ENCODE measurements around the gene COMT. TPM values are rescaled to one million over a fixed set of nuclear protein-coding genes. Genes with fewer than 3 reads are reported as not detected.

Gene COMT
- total RNA-seq, 2 donors from 2014 or later = 53.4 to 133 TPM

DNA sequence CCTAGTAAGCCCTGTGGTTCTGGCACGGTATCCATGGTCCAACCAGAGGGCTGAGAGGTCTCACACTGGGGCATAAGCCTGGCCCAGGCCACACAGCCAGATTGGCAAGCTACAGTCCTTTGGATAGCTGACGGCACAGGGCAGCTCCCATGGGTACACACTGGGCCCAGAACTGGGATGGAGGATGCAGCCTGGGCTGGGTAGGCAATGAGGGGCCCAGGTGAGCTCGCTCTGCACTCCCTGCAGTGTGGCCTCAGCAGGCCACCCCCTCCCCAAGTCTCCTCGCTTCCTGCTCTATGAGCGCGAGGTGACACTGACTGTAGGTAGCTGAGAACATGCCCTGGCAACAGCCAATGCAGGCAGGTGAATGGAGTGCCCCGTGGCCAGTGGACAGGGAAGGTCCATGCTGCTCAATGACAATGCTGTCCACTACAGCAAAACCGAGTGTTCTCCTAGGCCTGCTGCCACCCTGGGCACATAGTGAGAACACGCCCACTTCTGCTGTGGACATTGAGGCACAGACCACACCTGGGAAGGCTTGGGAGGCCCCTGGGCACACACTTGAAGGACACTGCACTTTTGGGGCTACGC is 71.3 kb downstream of the COMT start:
- Mint-ChIP-seq H3K27me3 (peaks cover 4% of the 10 kb centered on the region), H3K36me3 (ENCODE audit: low read depth) (no peaks in the 10 kb centered on the region), H3K27ac (no peak overlapping the region), H3K4me3 (no peak overlapping the region), H3K4me1 (no peaks in the 10 kb centered on the region), H3K9me3 (no peaks in the 10 kb centered on the region)
- ATAC-seq (replicated peaks) = no peak

DNA sequence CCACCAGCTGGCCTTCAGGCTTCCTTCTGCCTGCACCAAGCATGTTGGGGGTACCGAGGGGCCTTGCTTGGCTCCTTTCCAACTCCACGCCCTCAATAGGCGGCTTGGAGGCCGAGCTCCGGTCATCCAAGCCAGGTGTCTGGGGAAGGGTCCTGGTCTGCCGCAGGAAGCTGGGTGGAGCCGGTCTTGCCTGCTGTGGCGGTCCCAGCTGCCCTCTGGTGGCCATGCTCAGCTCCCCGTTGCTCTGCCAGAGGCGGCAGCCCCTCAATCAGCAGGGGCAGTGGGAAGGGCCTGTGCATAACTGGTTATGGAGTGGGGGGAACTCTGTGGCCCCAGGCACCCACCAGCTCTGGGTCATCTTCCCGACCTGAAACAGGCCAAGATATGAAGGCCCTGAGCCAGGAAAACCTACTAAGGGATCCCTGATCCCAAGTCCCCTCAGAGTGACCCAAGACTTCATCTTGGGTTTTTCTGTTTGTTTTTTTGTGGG is 71.9 kb downstream of the COMT start:
- Mint-ChIP-seq H3K27me3 (peaks cover 4% of the 10 kb centered on the region), H3K36me3 (ENCODE audit: low read depth) (no peaks in the 10 kb centered on the region), H3K4me1 (no peaks in the 10 kb centered on the region), H3K4me3 (no peak overlapping the region), H3K27ac (no peak overlapping the region), H3K9me3 (no peaks in the 10 kb centered on the region)
- ATAC-seq (replicated peaks) = no peak

DNA sequence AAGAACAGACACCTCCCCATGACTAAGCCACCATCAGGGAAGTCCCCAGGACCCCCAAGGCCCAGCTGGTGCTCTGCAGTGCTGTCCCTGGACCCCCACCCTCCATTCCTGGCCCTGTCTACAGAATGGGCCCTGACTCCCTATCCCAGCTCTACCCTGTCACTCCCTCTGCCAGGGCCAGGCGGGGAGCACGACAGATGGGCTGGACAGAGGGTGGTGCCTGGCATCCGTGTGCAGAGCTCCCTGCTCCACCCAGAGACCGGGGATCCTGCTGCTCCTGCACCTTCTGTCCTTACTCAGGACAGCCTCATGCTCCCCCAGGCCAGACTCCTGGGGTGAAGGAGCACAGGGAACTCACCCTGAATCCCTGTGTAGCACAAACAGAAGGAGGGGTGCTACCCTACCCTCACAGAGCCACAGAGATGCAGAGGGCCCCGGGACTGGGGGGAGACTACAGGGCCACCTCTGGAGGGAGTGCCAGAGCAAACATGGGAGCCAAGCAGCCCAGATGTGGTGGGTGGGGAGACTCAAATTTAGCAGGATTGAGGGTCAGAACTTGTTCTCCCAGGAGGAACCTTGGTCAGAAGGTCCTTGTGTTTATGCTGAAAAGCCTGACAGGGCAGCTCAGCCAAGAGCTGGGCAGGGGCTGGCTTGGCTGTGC is 73.1 kb downstream of the COMT start:
- Mint-ChIP-seq H3K27ac (no peak overlapping the region), H3K4me3 (peak overlapping the region; percentile 58), H3K9me3 (no peaks in the 10 kb centered on the region), H3K36me3 (ENCODE audit: low read depth) (no peaks in the 10 kb centered on the region), H3K4me1 (no peaks in the 10 kb centered on the region), H3K27me3 (peaks cover 4% of the 10 kb centered on the region)
- no peak for ATAC-seq (replicated peaks)

DNA sequence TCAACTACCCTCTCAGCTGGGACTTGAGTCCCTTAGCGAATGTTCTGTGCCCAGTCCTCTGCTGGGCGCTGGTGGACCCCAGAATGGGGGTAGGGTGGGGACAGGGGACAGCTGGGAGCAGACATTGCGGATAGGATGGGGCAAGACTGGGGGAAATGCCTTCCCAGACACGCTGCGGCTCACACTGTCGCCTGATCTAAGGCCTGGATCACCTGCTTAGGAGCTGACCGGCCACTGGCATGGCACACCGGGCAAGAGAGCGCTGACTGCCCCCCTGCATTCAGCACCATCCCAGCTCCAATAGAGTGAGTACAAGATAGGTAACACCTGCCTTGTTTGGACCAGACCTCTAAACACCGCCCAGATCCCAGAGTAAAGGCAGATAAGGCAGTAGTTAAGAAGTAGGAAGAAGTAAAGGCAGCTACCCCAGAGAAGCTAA is 73.6 kb downstream of the COMT start:
- Mint-ChIP-seq H3K27ac (no peak overlapping the region), H3K4me1 (no peaks in the 10 kb centered on the region), H3K36me3 (ENCODE audit: low read depth) (no peaks in the 10 kb centered on the region), H3K4me3 (peak overlapping the region; percentile 58), H3K27me3 (peaks cover 4% of the 10 kb centered on the region), H3K9me3 (no peaks in the 10 kb centered on the region)
- ATAC-seq (replicated peaks) = no peak

DNA sequence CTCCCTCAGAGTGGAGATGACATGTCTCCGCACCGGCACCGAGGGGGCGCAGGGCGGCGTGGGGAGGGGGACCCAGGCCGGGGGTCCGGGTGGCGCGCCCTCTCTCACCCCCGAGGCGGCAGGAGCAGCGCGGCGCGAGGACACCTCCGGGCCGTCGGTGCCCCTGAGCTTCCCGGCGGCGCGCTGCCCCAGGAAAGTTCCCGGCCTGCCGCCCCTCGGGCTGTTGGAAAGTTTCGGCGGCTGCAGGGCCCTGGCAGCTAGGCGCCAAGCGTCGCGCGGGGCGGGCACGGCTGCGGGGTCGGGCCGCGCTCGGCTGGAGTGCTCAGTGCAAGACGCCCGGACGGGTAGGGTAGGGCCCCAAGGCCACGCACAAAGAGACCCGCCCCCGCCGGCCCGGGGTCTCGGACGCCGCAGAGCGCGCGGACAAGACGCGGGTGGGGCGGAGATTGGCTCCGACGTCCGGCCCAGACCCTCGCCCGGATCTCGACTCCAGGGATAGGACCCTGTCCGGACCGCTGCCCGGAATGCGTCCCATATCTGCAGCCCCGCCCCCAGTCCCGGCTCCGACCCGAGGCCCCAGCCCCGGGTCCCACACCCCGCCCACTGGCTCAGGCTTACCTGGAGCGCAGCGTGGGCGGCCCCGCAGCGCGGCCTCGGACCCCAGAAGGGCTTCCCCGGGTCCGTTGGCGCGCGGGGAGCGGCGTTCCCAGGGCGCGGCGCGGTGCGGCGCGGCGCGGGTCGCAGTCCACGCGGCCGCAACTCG is 74.6 kb downstream of the COMT start:
- H3K27ac Mint-ChIP-seq = no peak overlapping the region
- peaks cover 4% of the 10 kb centered on the region for H3K27me3 Mint-ChIP-seq
- ATAC-seq (replicated peaks) = no peak
- H3K4me1 Mint-ChIP-seq = no peaks in the 10 kb centered on the region
- no peaks in the 10 kb centered on the region for H3K36me3 Mint-ChIP-seq (ENCODE audit: low read depth)
- peak overlapping the region; percentile 75 for H3K4me3 Mint-ChIP-seq
- no peaks in the 10 kb centered on the region for H3K9me3 Mint-ChIP-seq

DNA sequence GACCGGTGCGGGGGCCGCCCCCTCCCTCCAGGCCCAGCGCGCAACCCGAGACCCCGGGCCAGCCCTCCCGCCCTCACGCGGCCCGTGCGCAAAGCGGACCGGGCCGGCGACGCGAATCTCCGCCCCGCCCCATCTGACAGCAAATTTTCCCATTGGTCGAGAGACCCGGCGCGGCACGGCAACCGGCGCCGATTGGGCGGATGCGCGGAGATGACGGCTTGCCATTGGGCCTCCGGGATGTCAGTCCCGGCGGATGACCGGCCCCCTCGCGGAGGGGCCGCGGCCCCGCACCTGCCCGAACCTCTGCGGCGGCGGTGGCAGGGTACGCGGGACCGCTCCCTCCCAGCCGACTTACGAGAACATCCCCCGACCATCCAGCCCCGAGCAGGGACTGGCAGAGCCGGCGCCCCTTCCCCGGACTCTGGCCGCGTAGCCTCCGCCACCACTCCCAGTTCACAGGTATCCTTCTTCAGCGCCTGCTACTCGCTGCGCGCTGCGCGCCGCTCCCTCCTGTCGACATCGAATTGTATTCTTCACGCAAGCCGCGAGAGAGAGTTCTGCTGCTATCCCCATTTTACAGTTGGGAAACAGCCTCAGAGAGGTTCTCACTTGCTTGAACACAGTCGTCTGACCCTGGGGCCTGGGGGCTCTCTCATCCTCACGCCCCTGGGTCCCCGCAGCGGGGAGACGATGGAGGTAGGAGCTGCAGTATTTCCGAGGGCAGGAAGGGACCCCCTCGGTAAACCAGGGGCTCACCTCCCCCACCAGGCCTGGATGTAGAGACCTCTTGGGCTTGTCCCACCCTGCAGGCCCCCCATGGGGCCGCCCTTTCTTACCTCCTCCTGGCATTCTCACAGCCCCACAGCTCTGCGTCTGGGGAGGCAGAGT is 75.4 kb downstream of the COMT start, which contains the start of gene ARVCF:
Gene ARVCF (minus strand): TSS at position 90 of the 888 bp plus-strand sequence. CDS start 26,029 bp downstream, outside the sequence.
- Mint-ChIP-seq H3K27ac (no peak within 1 kb of the TSS), H3K27me3 (peaks cover 4% of the 10 kb centered on the region)

DNA sequence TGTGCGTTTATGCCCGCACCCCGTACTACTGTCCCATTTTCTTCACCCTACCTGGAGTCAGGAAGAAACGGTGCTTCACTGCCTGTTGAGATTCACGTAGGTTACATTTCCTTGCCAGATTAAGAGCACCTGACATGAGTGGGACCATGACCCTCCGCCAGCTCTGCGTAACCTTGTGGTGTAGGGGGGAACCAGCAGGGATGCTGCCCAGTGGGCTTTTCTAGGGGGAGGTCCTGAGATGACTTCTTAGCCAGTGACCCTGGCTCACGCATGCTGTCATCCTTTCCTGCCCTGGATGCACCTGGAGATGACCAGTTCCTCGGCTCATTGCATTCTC is 76.0 kb downstream of the COMT start:
- no peak overlapping the region for H3K27ac Mint-ChIP-seq
- peaks cover 4% of the 10 kb centered on the region for H3K27me3 Mint-ChIP-seq
- peaks cover 8% of the 10 kb centered on the region for H3K4me1 Mint-ChIP-seq
- no peaks in the 10 kb centered on the region for H3K36me3 Mint-ChIP-seq (ENCODE audit: low read depth)
- ATAC-seq (replicated peaks) = no peak
- H3K9me3 Mint-ChIP-seq = no peaks in the 10 kb centered on the region
- peak overlapping the region; percentile 75 for H3K4me3 Mint-ChIP-seq

More for the DNA sequence above, 75.4 kb downstream of the COMT start, which contains the start of gene ARVCF:
- peak within 1 kb of the TSS; percentile 75 for H3K4me3 Mint-ChIP-seq
- ATAC-seq (replicated peaks) = peak; percentile 66
- H3K9me3 Mint-ChIP-seq = no peaks in the 10 kb centered on the region
- peaks cover 3% of the 10 kb centered on the region for H3K4me1 Mint-ChIP-seq
- H3K36me3 Mint-ChIP-seq (ENCODE audit: low read depth) = no peaks in the 10 kb centered on the region

DNA sequence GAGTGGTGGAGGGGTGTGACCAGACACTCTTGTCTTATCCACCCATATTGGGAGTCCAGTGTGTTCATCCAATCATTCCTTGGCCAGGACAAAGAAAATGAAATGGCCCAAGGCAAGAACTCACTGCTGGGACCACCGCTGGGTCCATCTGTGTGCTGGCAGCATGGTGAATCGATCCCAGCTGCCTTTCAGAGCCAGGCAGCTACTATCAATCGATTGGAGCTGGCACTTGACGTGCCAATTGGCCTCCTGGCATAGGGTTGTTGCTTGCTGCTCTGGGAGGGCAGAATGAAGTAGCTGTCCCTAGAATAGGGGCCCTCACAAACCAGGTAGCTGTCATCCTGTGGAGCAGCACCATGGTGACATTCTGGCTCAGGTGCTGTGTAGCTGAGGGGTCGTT is 76.4 kb downstream of the COMT start:
- H3K4me3 Mint-ChIP-seq = peak overlapping the region; percentile 75
- H3K36me3 Mint-ChIP-seq (ENCODE audit: low read depth) = no peaks in the 10 kb centered on the region
- H3K4me1 Mint-ChIP-seq = peaks cover 8% of the 10 kb centered on the region
- no peak for ATAC-seq (replicated peaks)
- no peak overlapping the region for H3K27ac Mint-ChIP-seq
- H3K27me3 Mint-ChIP-seq = peaks cover 4% of the 10 kb centered on the region
- no peaks in the 10 kb centered on the region for H3K9me3 Mint-ChIP-seq

Other genes with a start within 250 kb of the COMT start
- gene SEPTIN5, start 227.3 kb upstream of the COMT start, total RNA-seq = under 1 TPM; 0.41 to 0.42 TPM
- gene GP1BB, start 218.2 kb upstream of the COMT start, total RNA-seq = not detected
- not detected for gene TBX1, start 181.0 kb upstream of the COMT start, total RNA-seq
- 10 to 100 TPM; 10.8 to 14.4 TPM for gene GNB1L, start 86.9 kb upstream of the COMT start, total RNA-seq
- 10 to 100 TPM; 13.0 to 16.4 TPM for gene RTL10, start 86.9 kb upstream of the COMT start, total RNA-seq
- gene TXNRD2, start within 50 bp of the COMT start, total RNA-seq = 10 to 100 TPM; 14.1 to 21.4 TPM
- 1 to 10 TPM; 1.0 to 1.2 TPM for gene ARVCF, start 75.1 kb downstream of the COMT start, total RNA-seq
- gene TANGO2, start 79.3 kb downstream of the COMT start, total RNA-seq = 10 to 100 TPM; 19.3 to 28.2 TPM
- 10 to 100 TPM; 42.8 to 43.2 TPM for gene DGCR8, start 138.5 kb downstream of the COMT start, total RNA-seq
- gene RANBP1, start 174.3 kb downstream of the COMT start, total RNA-seq = 100 to 1,000 TPM; 187 to 421 TPM
- gene TRMT2A, start 175.5 kb downstream of the COMT start, total RNA-seq = 100 to 1,000 TPM in 1 of 2 donors, 10 to 100 TPM in 1; 71.7 to 110 TPM
- 10 to 100 TPM; 23.4 to 59.7 TPM for gene ZDHHC8, start 190.0 kb downstream of the COMT start, total RNA-seq
- under 1 TPM; 0.32 to 0.77 TPM for gene CCDC188, start 209.3 kb downstream of the COMT start, total RNA-seq

Data from activated T-helper 17 cell treated with anti-CD3 and anti-CD28 coated beads, Interleukin-2, amount 50 U/mL, for 72 hours (primary cell).